Measurements from ENCODE around the gene UBE2N.
"Not testable (repeated sequence)": the region's sequence is repeated elsewhere in the genome, so short reads cannot be mapped to it uniquely, and the experiment has no call there.

The UBE2N gene

GRCh38 chr12:93417967-93418480 is 23.7 kb downstream of the UBE2N start:
- no peak for DNase-seq
- intact Hi-C loops (cut with DNase I): no loop called here

DNA sequence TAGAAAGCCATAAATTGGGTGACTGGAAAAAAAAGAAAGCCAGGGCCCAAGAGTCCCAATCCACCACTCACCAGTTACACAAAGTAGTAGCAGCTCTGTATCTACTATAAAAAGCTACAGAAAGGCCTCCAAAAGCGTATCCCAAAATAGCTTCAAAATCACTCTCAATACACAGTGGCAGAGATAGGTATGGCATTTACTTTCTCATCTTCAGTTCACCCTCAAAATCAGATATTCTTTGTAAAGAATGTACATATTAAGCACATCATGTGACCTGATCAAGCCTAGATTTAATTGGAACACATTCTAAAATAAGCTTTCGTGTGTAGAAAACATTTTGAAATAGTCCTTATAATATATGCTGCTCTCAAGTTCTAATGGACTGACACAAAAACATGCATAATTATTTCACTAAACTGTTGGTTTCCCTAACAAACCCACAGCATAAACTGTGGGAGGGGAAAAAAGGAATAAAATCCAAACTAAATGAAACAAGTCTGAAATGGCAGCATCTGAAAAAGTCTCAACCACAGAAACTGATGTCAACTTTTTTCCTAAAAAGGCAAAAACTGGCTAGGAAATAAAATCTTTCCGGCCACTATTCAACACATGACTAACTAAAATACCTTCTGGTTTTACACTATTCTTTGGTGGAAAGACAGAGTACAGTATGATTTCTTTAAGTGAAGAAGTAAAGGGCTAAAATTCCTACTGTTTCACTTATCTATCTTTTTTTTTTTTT is 25.9 kb downstream of the UBE2N start:
- no peak for DNase-seq

DNA sequence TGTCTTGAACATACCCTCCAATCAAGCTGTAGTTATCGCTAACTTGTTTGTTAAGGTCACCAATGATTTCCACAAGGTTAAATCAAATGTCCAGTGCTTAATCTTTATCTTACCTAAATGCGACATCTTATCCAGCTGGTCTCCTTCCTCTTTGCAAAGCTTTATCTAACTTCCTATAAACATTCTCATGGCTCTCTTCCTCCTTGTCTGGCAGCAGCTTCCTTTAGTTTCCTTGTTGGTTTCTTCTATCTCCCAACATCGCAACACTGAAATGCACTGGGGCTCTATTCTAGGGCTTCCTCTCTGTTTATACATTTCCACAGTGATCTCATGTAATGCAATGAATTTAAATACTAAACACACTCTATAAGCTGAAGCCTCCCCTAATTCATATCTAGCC is 28.7 kb downstream of the UBE2N start:
- no peak for DNase-seq
- intact Hi-C loops (cut with DNase I): no loop called here

More for the DNA sequence above, 25.9 kb downstream of the UBE2N start:
- intact Hi-C loops (cut with DNase I): no loop called here

- intact Hi-C loops (cut with DNase I); DNase-seq: not testable (repeated sequence)
Measured at GRCh38 chr12:93412396-93412795, 29.4 kb downstream of the UBE2N start.

- DNase-seq; intact Hi-C loops (cut with DNase I): not testable (repeated sequence)
Measured at GRCh38 chr12:93411060-93411459, 30.7 kb downstream of the UBE2N start.

DNA sequence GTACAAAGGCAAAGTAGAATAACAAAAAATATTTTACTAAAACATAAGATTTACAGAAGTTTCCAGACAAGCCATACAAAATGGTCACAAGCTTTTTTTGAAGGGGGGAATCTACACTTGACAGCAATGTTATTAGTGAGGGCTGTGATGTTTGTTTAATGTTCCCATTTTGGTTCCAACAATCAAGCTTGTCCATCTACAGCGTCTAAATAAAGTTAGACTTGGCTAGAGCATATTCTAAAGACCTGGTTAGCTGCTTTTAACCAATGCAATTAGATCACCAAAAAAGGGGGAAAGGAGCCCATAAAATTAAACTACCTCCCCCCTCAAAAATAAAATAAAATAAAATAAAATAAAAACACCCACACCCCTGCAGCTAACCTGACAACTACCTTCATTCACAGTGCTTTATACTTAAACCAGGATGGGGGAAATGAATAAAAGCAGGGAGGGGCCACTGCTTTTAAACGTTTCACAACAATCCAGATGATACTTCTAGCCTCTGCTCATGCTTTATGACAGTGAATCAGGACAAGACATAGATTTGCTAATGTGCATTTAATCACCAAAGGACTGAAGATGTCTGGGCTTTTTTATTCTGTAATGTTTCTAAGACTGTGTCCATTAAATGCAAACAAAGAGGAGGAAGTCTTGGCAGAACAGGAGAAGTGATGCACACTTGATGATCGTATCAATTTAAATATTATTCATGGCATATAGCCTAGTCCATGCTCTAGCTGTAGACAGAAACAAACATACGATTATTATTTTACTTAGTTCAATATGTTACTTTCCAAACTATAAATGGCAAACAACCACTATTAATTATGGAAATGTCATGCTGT is 32.2 kb downstream of the UBE2N start:
- DNase-seq; intact Hi-C loops (cut with DNase I): not testable (repeated sequence)

DNA sequence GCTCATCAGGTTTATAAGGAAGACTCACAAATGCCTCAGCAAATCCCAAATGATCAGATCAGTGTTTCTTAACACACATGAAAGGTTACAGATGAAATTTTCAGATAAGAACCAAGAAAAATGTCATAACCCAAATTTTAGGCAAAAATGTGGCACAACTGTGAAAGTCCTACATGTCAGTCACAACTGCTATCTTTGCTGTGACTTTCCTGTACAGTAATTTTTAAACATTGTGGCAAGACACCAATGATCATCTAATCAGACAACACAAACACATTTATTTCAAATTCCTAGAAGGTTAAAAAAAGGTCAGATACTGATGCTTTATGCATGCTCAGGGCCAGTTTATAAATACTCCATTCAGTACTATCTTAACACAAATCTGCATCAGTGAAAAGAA is 32.9 kb downstream of the UBE2N start:
- intact Hi-C loops (cut with DNase I): no loop called here
- no peak for DNase-seq

GRCh38 chr12:93407963-93408283 is 33.8 kb downstream of the UBE2N start:
- no peak for DNase-seq
- intact Hi-C loops (cut with DNase I): no loop called here

DNA sequence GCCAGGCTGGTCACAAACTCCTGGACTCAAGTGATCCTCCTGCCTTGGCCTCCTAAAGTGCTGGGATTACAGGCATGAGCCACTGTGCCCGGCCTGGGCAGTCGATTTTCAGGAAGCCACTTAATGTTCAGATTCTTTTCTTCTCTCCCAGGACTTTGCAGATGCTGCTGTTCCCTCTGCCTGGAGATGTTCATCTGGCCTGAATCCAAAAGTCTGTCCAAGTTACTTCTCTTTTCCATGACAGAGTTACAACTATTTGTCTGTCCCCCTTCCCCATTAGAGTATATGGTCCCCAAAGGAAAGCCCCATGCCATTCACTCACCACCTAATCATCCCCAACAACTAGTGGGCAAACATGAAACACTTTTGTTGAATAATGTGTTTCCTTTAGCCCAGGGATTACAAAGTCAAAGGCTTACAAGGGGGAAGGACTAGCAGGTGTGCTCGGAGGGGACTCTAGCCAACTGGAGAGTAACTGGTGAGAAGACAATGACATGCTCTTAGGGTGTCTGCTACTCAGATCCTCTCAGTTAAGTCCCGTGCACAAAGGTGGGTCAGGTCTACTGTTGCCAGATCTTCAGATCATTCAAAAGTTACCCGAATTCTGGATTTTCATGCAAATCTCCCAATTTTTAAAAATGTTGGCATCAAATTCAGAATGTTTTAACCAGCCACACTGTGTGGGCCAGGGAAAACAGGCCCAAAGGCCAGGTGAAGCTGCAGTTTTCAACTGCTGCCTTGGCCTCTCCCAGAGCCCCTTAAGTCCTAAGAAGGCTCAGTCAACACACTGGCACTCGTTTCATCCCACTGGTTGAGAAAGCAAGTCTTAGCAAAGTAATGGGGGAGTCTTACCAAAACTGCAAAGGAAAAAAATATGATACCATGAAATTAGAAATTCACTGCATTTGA is 34.4 kb downstream of the UBE2N start:
- intact Hi-C loops (cut with DNase I): no loop called here
- DNase-seq: no peak

DNA sequence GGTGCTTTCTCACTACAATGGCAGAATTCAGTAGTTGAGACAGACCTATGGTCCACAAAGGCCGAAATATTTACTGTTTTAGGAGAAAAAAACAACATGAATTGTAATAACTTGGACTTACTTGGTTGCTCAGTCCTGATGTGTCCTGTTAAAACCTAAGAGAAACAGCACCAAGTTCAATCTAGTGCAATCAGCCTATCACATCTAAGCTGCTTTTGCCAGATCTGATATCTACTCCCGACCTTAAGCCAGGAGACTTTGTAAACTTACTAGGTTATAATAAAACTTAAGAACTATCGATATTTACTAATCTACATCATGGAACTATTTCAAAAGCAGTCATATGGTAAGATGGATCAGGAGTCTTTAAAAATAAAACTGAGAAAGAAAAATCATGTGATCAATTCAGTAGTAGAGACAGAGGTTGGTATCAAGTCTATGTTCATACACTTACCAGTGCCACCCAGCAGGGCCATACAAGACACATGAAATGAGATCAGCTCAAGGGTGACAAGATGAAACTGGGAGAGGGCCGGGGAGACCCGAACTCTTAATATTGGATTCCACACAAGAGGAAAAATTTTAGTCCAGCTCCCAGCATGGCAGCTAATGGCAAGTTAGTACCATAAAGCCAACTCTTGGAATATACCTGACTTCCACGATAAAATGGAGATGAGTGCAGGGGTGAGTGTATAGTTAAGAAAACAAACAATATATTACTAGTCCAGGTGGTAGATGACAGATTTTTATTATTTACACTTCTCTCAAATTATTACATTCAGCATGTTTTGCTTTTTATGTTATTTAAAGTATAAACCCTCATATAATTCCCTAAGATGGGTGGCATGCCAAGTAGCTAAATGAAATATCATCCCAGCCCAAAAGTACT is 36.5 kb downstream of the UBE2N start:
- no peak for DNase-seq
- intact Hi-C loops (cut with DNase I): no loop called here

DNA sequence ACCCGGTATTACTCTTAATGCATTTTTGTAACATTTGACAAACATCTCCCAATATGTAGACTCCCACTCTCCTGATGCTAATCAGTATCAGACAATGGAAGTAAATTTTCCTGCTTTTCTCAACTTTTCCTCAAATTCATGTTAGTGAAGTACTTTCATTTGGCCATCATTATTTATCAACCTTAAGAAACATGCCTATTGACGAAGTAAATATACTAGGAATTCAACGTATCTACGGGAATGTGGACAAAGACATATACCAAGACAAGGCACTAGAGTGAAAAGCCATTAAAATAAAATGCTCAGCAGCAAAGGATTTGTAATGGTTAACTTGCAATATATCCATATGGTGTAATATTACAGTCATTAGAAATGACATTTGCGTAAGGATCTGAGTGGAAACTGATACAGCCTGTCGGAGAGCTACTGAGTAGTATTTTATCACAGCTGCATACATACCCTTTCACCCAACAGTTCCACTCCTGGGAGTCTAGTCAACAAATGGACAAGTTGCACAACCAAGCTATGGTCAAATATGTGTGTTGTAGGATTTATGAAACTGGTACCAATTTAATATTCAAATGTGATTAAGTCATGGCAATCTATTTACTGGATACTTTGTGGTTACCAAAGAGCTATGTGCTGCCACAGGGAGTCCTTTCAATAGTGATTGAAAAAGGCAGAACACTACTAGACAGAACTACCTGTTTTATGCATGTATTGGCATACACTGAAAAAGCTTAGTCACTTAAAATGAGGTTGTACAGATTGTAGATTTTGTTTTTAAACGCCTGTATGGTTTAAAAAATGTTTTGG is 37.6 kb downstream of the UBE2N start:
- intact Hi-C loops (cut with DNase I): no loop called here
- no peak for DNase-seq

DNA sequence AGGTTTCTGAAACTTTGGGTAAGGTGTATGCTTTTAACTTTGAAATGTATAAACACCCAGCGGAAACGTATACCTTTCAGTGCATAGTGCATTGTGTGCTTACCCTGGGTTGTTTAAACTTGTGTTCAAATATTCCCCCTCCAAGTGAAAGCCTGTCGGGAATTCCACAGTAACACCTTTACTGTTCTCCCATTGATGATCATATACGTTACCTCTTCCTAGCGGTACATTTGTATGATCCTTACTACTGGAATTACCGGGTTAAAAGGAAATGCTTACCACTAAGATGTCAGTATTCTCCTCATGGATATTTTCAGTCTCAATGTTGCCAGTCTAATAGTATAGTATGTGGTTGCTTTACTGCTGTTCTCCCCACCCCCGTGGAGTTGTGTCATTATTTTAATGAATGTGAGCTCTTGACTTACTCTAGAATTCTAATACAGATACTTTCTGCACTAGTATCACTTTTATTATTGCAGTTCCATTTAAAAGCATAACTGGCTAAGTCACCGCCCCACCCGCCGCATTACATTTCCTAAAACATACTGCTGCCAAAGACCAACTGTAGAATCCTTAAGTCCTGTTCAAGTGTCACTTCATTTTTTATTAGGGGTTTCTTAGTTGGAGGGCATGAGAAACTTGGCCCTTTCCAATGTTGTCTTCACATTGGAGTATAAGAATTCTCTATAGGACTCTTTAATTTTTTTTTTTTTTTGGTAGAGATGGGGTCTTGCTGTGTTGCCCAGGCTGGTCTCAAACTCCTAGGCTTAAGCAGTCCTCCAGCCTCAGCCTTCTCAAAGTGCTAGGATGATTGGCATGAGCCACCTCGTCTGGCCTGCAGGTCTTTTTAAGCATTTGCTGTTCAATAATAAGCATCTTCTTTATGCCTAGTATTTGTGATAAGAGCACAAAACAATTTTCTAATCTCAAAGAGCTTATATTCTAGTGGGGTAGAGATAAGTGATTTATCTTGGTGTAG is 39.1 kb downstream of the UBE2N start:
- intact Hi-C loops (cut with DNase I): no loop called here
- DNase-seq: no peak

- intact Hi-C loops (cut with DNase I): loop anchor here (10.0 kb wide), 1 partner anchor 615 kb away; no protein-coding TSS in a partner anchor
- not testable (repeated sequence) for DNase-seq
Measured at GRCh38 chr12:93399183-93399863, 42.4 kb downstream of the UBE2N start.

GRCh38 chr12:93397412-93397811 is 44.3 kb downstream of the UBE2N start:
- DNase-seq: no peak
- intact Hi-C loops (cut with DNase I): loop anchor here (2.0 to 10.0 kb wide), 2 partner anchors 411 to 613 kb away; no protein-coding TSS in a partner anchor

- no peak for DNase-seq
- intact Hi-C loops (cut with DNase I): loop anchor here (10.0 kb wide), 1 partner anchor 609 kb away; no protein-coding TSS in a partner anchor
Measured at GRCh38 chr12:93393425-93393824, 48.3 kb downstream of the UBE2N start.

GRCh38 chr12:93390549-93391297 is 51.0 kb downstream of the UBE2N start:
- no peak for DNase-seq
- intact Hi-C loops (cut with DNase I): loop anchor here (10.0 kb wide), 1 partner anchor 606 kb away; no protein-coding TSS in a partner anchor

Measured in posterior cingulate gyrus (tissue), 11 donors.